HG03108 (cell line): ENCODE results near the gene DNPEP.
"Not testable (repeated sequence)": the region's sequence is repeated elsewhere in the genome, so short reads cannot be mapped to it uniquely, and the experiment has no call there.

Source experiments
- ATAC-seq: cut with Tn5 transposase; IDR thresholded peaks from one replicate; pipeline ENCODE4 v1.9.1; 2021; ENCODE audit warnings: moderate library complexity; ENCODE audit not compliant: unreplicated experiment

The DNPEP gene

DNA sequence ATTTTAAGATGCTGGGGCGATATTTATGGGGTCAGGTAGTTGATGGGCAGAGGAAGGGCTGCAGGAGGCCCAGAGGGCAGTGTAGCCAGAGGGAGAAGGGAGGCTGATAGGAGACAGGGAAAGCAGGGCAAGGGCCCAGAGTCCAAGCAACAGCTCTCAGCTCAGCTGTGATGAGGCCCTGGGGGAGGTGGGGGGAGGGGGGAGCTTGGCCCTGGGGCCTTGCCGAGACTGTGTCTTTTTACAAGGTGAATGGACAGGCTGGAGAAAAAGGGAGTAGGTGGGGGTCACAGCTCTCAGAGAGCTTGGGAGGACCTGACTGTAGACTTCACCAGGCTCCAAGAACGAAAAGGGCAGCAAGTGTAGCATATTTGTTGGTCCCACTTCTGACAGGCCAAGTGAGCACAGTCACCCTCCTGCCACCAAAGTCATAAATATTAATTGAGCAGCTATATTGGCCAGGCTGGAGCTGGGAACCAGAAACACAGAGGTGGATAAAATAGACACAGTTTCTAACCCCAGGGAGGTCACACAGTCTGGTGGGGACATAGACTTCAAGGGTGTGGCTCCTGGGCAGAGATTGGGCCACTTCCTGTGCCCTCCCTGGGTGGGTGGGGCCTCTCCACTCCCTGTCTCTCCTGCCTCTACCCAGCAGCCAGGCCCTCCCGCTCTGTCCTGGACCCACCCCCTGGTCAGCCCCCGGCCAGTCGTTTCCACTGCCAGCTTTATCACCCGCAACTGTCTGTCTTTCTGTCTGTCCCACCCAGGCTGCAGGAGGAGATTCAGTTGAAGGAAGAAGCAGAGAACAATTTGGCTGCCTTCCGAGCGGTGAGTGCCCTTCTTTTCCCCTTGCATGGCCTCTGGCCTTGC, 31.9 kb upstream of the DNPEP start:
- no peak for ATAC-seq

DNA sequence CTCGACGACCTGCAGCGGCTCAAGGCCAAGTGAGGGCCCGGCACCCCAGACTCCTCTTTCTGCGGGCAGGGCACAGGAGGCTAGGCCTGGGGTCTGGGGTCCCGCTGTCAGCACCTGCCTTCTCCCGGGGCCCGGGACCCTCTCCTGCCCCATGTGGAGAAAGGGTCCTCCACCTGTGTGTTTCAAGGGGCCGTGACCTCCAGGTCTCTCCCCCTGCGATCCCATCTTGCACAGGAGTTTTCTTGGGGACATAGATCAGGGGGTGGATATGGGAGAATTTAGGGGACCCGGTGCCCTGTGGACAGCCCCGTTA, 31.3 kb upstream of the DNPEP start:
- no peak for ATAC-seq

DNA sequence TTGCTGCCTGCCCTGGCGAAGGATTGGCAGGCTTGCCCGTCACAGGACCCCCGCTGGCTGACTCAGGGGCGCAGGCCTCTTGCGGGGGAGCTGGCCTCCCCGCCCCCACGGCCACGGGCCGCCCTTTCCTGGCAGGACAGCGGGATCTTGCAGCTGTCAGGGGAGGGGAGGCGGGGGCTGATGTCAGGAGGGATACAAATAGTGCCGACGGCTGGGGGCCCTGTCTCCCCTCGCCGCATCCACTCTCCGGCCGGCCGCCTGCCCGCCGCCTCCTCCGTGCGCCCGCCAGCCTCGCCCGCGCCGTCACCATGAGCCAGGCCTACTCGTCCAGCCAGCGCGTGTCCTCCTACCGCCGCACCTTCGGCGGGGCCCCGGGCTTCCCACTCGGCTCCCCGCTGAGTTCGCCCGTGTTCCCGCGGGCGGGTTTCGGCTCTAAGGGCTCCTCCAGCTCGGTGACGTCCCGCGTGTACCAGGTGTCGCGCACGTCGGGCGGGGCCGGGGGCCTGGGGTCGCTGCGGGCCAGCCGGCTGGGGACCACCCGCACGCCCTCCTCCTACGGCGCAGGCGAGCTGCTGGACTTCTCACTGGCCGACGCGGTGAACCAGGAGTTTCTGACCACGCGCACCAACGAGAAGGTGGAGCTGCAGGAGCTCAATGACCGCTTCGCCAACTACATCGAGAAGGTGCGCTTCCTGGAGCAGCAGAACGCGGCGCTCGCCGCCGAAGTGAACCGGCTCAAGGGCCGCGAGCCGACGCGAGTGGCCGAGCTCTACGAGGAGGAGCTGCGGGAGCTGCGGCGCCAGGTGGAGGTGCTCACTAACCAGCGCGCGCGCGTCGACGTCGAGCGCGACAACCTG, 30.7 kb upstream of the DNPEP start, which contains the start of gene DES:
DES (plus strand) TSS at position 223 of the 857 bp plus-strand sequence; CDS start at position 309, 86 bp downstream.
- no peak for ATAC-seq

DNA sequence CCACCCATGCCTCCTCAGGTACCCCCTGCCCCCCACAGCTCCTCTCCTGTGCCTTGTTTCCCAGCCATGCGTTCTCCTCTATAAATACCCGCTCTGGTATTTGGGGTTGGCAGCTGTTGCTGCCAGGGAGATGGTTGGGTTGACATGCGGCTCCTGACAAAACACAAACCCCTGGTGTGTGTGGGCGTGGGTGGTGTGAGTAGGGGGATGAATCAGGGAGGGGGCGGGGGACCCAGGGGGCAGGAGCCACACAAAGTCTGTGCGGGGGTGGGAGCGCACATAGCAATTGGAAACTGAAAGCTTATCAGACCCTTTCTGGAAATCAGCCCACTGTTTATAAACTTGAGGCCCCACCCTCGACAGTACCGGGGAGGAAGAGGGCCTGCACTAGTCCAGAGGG, 29.7 kb upstream of the DNPEP start:
- ATAC-seq, result no peak

GRCh38 chr2:219416938-219417337, 29.2 kb upstream of the DNPEP start:
- ATAC-seq, result no peak

DNA sequence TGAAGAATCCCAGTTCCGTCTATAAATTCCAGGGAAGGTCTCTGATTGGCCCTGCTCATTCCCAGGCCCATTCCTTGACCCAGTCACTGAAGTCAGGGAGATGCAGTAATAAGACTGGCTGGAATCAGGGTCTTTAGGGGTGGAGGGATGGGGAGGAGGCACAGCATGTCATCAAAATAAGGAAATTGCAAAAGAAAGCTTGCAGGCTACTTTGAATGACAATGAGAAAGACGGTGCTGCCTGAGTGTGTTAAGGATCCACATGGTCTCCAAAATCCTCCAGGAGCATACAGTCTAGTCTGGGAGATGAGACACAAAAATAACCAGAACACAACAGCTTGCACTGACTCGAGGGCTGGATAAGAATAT, 28.5 kb upstream of the DNPEP start:
- ATAC-seq, result no peak

DNA sequence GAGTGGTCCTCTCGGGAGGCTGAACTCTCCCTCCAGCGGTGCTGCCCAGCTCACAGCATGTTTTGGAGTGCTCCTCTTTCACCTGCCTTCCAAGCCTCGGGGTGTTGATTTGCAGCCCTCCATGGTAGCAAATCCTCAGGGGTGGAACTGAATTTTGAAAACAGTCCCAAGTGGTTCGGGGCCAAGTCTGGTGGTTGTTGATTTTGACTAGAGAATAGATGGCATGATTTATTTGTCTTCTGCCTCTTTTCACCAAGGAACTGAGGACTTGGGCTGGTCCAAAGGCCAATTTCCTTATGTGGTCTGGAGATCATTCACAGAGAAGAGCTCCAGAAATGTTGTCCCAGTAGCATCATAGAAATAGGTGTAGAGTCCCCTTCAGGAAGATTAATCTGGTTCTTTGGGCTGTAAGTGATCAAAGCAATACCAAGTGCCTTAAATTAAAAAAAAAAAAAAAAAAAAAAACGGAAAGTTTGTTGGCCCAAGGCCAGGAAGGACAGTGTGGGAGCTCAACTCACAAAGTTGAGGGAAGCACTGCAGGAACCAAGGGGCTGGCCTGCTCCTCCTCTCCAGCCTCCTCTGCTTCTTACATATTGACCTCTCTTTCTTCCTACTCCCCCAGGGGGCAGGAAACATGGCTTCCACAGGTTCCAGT, 28.0 kb upstream of the DNPEP start:
- no peak for ATAC-seq

GRCh38 chr2:219414857-219415256, 27.1 kb upstream of the DNPEP start:
- ATAC-seq, result no peak

DNA sequence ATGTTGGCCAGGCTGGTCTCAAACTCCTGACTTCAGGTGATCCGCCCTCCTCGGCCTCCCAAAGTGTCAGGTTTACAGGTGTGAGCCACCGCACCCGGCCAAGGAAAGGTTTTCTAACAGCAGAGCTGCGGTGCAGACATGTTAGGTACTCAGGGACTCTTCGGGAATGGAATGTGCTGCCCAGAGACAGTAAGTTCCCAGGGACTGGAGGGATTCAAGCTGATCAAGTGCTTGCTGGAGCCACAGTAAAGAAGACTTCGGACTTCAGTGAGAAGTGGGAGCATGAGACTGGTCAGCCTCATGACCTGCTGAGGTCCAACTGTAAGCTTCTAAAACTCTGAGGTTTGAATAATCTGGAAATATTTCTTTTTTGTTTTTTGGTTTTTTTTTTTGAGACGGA, 22.7 kb upstream of the DNPEP start:
- ATAC-seq, result no peak

GRCh38 chr2:219409619-219410018, 21.9 kb upstream of the DNPEP start:
- no peak for ATAC-seq

DNA sequence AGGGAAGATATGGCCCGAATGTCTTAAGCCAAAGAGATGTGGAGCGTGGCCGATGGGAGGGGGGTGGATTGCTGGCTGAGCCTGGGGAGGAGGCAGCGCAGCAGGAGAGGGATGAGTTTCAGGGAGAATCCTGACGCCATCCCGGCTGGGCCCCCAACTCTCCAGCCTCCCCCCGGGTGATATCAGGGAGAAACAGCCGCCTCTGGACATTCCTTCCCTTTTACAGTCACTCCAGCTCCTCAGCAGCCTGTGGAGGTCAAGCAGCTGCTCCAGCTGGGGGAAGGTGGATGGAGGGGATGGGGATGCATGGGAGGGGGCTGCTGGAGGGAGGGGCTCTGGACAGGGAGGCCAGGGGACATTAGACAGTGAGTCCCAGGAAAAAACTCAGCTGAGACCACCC, 20.9 kb upstream of the DNPEP start:
- no peak for ATAC-seq

DNA sequence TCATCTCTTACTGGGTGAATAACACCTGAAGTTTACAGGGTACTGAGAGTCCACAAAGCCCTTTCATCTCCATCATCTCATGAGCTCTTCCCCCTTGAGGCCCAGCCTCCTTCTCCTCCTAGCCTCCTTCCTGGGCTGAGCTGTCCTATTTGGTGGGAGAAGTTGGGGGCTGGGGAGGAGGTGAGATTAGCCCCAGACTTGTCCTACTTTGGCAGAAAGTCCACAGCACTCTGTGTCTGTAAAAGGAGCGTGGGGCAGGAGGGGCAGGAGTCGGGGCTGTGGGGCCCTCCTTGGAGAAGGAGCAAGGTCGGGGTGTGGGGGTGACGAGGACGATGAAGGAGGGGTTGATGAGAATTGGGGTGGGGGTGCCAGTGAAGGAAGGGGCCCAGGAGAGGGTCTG, 20.5 kb upstream of the DNPEP start:
- ATAC-seq, result no peak

DNA sequence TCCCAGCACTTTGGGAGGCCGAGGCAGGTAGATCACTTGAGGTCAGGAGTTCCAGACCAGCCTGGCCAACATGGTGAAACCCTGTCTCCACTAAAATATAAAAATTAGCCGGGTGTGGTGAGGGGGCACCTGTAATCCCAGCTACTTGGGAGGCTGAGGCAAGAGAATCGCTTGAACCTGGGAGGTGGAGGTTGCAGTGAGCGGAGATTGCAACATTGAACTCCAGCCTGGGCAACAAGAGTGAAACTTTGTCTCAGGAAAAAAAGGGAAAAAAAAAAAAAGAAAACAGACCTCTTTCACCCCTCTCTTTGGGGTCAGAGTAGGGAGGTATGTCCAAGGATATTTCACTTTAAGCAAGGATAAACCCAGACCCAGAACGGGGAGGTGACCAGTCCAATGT, 19.6 kb upstream of the DNPEP start:
- ATAC-seq, result not testable (repeated sequence)

DNA sequence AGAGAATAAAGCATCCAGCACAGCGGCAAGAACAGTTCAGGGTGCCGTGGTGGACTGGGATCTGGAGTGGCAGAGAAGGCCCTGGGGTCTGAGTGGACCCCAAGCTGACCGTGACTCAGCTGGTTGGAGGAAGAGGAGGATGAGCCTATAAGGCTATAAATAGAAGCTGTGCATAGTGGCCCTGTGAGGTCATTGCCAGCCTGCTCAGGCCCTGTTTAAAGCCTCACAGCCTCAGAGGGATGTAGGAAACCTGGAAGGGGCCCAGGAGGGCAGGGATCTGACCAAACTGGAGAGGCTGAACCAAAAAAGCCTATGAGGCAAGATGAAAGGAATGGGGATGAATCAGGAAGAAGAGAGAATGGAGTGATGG, 19.1 kb upstream of the DNPEP start:
- no peak for ATAC-seq

GRCh38 chr2:219405958-219406860, 18.5 kb upstream of the DNPEP start:
- ATAC-seq, result no peak

DNA sequence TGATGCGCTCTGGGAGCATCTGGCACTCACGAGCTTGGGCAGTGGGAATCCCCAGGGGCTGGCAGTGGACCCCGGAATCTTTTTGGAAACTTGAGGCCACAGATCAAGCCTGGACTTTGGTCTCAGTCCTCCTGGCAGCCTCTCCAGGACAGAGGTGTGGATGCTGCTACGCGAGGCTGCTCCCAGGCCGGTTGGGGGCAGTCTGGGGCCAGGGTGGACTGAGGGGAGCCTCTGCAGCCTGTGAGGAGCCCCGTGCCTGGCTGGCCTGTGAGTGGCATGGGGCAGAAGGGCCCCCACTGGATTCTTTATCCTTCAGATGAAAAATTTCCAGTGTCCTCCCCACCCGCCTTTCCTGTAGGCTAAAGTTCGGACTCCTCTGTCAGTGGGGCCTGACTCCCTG, 17.7 kb upstream of the DNPEP start:
- no peak for ATAC-seq

- ATAC-seq, result no peak
Observed at GRCh38 chr2:219404954-219405353, 17.2 kb upstream of the DNPEP start.

DNA sequence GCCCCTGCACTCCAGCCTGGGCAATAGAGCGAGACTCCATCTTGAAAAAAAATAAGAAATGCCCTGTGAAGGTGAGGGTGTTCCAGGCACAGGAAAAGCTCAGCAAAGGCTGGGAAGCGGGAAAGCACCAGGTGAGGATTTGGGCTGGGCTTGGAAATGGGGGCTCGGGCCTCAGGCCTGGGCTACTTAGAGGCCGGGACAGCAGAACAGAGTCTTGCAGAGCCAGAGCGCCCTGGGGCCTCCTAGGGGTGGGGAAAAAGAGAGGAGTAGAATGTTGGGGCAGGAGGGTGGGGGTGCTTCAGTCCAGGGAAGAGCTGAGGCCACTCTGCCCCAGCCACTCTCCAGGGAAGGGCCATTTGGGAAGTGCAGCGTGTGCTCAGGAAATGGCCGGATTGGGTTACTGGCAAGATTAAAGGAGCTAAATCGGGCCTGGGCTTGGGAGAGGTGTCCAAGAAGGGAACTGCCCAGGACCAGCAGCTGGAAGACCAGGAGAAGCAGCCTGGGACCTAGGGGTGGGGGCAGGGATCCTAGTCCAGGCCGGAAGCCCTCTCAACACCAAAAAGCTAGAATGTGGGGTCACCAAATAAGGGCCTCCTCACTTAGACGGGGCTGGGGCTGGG, 16.7 kb upstream of the DNPEP start:
- no peak for ATAC-seq

DNA sequence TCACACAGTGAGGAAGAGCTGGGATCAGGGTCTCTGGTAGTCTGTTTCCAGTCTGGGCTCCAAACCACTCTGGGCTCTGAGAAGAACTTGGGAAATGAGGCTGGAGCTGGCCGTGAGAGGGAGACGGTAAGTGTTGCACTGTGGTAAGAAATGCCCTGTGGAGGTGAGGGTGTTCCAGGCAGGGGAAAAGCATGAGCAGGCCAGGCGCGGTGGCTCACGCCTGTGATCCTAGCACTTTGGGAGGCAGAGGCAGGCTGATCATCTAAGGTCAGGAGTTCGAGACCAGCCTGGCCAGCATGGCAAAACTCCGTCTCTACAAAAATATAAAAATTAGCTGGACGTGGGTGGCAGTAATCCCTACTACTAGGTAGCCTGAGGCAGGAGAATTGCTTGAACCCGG, 16.1 kb upstream of the DNPEP start:
- no peak for ATAC-seq
